ENCODE data around the gene YLPM1. TPM values are rescaled to one million over a fixed set of nuclear protein-coding genes. Genes with fewer than 3 reads are reported as not detected.

Gene YLPM1
- polyA plus RNA-seq, 1 of the 3 experiments (the other 2 are of a cell fraction), result 14.0 TPM

DNA sequence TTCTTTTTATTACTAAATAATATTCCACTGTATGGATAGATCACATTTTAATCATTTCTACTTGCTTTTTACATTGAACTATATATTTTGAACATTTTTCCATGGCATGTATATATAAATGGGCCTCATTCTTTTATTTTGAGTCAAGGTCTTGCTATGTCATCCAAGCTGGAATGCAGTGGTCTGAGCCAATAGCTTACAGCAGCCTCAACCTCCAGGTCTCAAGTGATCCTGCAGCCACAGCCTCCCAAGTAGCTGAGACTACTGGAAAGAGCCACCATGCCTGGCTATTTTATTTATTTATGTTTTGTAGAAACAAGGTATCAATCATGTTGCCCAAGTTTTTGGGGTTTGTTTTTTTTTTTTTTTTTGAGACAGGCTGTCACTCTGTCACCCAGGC lies 42.6 kb upstream of the YLPM1 start:
- no peaks in the 10 kb centered on the region for H4K20me1 ChIP-seq (ENCODE audit: insufficient read depth)
- CTCF ChIA-PET, result no interaction called here
- no peak for DNase-seq
- H3K79me2 ChIP-seq (ENCODE audit: insufficient read depth), result peaks cover 13% of the 10 kb centered on the region
- no peak overlapping the region for H3K4me3 ChIP-seq (ENCODE audit: low read depth in 2 of 2, low read length in 1 of 2)
- no peaks in the 10 kb centered on the region for H3F3A ChIP-seq (replicated peaks; ENCODE audit: insufficient read depth)
- peaks cover 24 to 55% of the 10 kb centered on the region in 2 experiments for H3K36me3 ChIP-seq (replicated peaks in 1 of 2; ENCODE audit: control insufficient read depth in 1 of 2, insufficient read depth in 2 of 2, low read length in 1 of 2)
- no peak overlapping the region for H3K9ac ChIP-seq
- no peaks in the 10 kb centered on the region for H3K27me3 ChIP-seq (ENCODE audit: insufficient read depth)
- TF ChIP-seq, protein P1, sequence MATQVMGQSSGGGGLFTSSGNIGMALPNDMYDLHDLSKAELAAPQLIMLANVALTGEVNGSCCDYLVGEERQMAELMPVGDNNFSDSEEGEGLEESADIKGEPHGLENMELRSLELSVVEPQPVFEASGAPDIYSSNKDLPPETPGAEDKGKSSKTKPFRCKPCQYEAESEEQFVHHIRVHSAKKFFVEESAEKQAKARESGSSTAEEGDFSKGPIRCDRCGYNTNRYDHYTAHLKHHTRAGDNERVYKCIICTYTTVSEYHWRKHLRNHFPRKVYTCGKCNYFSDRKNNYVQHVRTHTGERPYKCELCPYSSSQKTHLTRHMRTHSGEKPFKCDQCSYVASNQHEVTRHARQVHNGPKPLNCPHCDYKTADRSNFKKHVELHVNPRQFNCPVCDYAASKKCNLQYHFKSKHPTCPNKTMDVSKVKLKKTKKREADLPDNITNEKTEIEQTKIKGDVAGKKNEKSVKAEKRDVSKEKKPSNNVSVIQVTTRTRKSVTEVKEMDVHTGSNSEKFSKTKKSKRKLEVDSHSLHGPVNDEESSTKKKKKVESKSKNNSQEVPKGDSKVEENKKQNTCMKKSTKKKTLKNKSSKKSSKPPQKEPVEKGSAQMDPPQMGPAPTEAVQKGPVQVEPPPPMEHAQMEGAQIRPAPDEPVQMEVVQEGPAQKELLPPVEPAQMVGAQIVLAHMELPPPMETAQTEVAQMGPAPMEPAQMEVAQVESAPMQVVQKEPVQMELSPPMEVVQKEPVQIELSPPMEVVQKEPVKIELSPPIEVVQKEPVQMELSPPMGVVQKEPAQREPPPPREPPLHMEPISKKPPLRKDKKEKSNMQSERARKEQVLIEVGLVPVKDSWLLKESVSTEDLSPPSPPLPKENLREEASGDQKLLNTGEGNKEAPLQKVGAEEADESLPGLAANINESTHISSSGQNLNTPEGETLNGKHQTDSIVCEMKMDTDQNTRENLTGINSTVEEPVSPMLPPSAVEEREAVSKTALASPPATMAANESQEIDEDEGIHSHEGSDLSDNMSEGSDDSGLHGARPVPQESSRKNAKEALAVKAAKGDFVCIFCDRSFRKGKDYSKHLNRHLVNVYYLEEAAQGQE (IDR thresholded peaks at IDR 0.05; ENCODE audit: low read depth, low read length), result no peak
- TF ChIP-seq, protein P2, sequence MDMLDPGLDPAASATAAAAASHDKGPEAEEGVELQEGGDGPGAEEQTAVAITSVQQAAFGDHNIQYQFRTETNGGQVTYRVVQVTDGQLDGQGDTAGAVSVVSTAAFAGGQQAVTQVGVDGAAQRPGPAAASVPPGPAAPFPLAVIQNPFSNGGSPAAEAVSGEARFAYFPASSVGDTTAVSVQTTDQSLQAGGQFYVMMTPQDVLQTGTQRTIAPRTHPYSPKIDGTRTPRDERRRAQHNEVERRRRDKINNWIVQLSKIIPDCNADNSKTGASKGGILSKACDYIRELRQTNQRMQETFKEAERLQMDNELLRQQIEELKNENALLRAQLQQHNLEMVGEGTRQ (IDR thresholded peaks at IDR 0.05; ENCODE audit: borderline replicate concordance, low read depth, low read length), result no peak
- peak; percentile 10; the same call in 1 of the 2 replicates for TF ChIP-seq FOSL2 (IDR thresholded peaks at IDR 0.05; ENCODE audit: borderline replicate concordance, low read depth)
- H3K9me3 ChIP-seq, result no peaks in the 10 kb centered on the region
- POLR2A ChIA-PET, result interaction anchor here (0.6 kb wide), 1 partner anchor 557 kb away, joined by 3 read pairs; no protein-coding TSS in a partner anchor
- H3K9me2 ChIP-seq, result no peaks in the 10 kb centered on the region
- H2AFZ ChIP-seq (ENCODE audit: low read depth), result no peak overlapping the region
- H3K27ac ChIP-seq (ENCODE audit: low read depth in 2 of 2, low read length in 1 of 2), result no peak overlapping the region
- H3K4me2 ChIP-seq, result no peak overlapping the region
- no peaks in the 10 kb centered on the region; a peak in 1 of 4 replicates for H3K4me1 ChIP-seq (ENCODE audit: control insufficient read depth in 1 of 2, insufficient read depth in 2 of 2, low read depth in 1 of 2, low read length in 1 of 2)

DNA sequence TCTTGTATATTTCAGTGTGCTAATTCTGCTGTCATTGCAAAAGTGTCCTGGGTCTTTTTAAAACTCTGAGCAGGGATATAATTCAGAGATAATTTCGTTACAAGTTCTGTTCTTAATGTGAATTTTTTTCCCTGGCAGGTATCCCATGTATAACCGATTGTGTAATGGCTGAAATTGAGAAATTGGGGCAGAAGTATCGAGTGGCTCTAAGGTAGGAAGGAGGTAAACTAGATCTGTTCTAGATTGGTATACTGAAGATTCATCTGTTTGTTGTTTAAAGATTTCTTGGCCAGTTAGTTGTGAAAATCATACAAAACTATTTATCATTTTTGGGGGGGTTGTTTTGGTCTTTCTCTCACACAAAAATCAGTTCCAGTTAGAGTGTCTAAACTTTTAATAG lies 40.0 kb upstream of the YLPM1 start:
- ChIA-PET POLR2A (no interaction called here), CTCF (no interaction called here)
- no peak overlapping the region for H3K4me2 ChIP-seq
- H3K9me2 ChIP-seq, result no peaks in the 10 kb centered on the region
- no peak overlapping the region for H3K9ac ChIP-seq
- H3K27ac ChIP-seq (ENCODE audit: low read depth in 2 of 2, low read length in 1 of 2), result no peak overlapping the region
- peaks cover 4 to 40% of the 10 kb centered on the region in 2 experiments for H3K36me3 ChIP-seq (replicated peaks in 1 of 2; ENCODE audit: control insufficient read depth in 1 of 2, insufficient read depth in 2 of 2, low read length in 1 of 2)
- no peak overlapping the region for H3K4me3 ChIP-seq (ENCODE audit: low read depth in 2 of 2, low read length in 1 of 2)
- H3K9me3 ChIP-seq, result no peaks in the 10 kb centered on the region
- no peak for DNase-seq
- H3K4me1 ChIP-seq (ENCODE audit: control insufficient read depth in 1 of 2, insufficient read depth in 2 of 2, low read depth in 1 of 2, low read length in 1 of 2), result no peaks in the 10 kb centered on the region; a peak in 1 of 4 replicates
- 81% methylated on average over 3 of the region's 3 CpGs for WGBS (ENCODE audit: low lambda C conversion rate)
- no peaks in the 10 kb centered on the region for H3F3A ChIP-seq (replicated peaks; ENCODE audit: insufficient read depth)
- no peaks in the 10 kb centered on the region for H3K27me3 ChIP-seq (ENCODE audit: insufficient read depth)
- H4K20me1 ChIP-seq (ENCODE audit: insufficient read depth), result no peaks in the 10 kb centered on the region
- H3K79me2 ChIP-seq (ENCODE audit: insufficient read depth), result peaks cover 19% of the 10 kb centered on the region
- no peak overlapping the region for H2AFZ ChIP-seq (ENCODE audit: low read depth)
- no peak for TF ChIP-seq MEF2A (IDR thresholded peaks at IDR 0.05; ENCODE audit: borderline replicate concordance, low read depth)
- TF ChIP-seq SIN3A (IDR thresholded peaks at IDR 0.05; ENCODE audit: borderline replicate concordance, low read depth, low read length), result no peak
- TF ChIP-seq, protein P1 (IDR thresholded peaks at IDR 0.05; ENCODE audit: low read depth, low read length), result no peak
- no peak for TF ChIP-seq NFIC (IDR thresholded peaks at IDR 0.05; ENCODE audit: borderline replicate concordance)
- no peak for TF ChIP-seq RCOR1 (IDR thresholded peaks at IDR 0.05; ENCODE audit: low read length)
- TF ChIP-seq FOXM1 (IDR thresholded peaks at IDR 0.05; ENCODE audit: low read depth), result no peak
- TF ChIP-seq GABPA (IDR thresholded peaks at IDR 0.05; ENCODE audit: low read depth), result no peak
- TF ChIP-seq, protein P2 (IDR thresholded peaks at IDR 0.05; ENCODE audit: borderline replicate concordance, low read depth, low read length), result no peak
- TF ChIP-seq GATA2 (CRISPR knock-in tag; IDR thresholded peaks at IDR 0.05), result no peak
- TF ChIP-seq, protein P3, sequence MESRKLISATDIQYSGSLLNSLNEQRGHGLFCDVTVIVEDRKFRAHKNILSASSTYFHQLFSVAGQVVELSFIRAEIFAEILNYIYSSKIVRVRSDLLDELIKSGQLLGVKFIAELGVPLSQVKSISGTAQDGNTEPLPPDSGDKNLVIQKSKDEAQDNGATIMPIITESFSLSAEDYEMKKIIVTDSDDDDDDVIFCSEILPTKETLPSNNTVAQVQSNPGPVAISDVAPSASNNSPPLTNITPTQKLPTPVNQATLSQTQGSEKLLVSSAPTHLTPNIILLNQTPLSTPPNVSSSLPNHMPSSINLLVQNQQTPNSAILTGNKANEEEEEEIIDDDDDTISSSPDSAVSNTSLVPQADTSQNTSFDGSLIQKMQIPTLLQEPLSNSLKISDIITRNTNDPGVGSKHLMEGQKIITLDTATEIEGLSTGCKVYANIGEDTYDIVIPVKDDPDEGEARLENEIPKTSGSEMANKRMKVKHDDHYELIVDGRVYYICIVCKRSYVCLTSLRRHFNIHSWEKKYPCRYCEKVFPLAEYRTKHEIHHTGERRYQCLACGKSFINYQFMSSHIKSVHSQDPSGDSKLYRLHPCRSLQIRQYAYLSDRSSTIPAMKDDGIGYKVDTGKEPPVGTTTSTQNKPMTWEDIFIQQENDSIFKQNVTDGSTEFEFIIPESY (IDR thresholded peaks at IDR 0.05; ENCODE audit: borderline replicate concordance, low read depth), result no peak
- TF ChIP-seq, protein P4, sequence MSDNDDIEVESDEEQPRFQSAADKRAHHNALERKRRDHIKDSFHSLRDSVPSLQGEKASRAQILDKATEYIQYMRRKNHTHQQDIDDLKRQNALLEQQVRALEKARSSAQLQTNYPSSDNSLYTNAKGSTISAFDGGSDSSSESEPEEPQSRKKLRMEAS (IDR thresholded peaks at IDR 0.05; ENCODE audit: low read depth), result no peak
- TF ChIP-seq, protein P5, sequence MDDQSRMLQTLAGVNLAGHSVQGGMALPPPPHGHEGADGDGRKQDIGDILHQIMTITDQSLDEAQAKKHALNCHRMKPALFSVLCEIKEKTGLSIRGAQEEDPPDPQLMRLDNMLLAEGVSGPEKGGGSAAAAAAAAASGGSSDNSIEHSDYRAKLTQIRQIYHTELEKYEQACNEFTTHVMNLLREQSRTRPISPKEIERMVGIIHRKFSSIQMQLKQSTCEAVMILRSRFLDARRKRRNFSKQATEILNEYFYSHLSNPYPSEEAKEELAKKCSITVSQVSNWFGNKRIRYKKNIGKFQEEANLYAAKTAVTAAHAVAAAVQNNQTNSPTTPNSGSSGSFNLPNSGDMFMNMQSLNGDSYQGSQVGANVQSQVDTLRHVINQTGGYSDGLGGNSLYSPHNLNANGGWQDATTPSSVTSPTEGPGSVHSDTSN (IDR thresholded peaks at IDR 0.05), result no peak
